Stimulated activated CD4-positive, alpha-beta T cell treated with anti-CD3 and anti-CD28 coated beads, Interleukin-1b, Interleukin-23, amount 100 ng/mL, for 1 hour (primary cell): ENCODE measurements around the gene PIK3C3.

Experiments
- DNase-seq, 2 donors: peaks; one replicate each; pipeline ENCODE4 v3.0.0-alpha.2; 2020; ENCODE audit warnings: low read depth in 2 of 2

PIK3C3 gene

GRCh38 chr18:42126586-42126985, 171.6 kb downstream of the PIK3C3 start:
- DNase-seq: no peak

GRCh38 chr18:42131066-42131929, 176.3 kb downstream of the PIK3C3 start:
- DNase-seq: no peak

GRCh38 chr18:42131930-42132244, 176.9 kb downstream of the PIK3C3 start:
- no peak for DNase-seq
